Measurements from ENCODE around the gene ATG7.

- no peak for TF ChIP-seq CTCF (IDR thresholded peaks at IDR 0.05)
- TF ChIP-seq POLR2A (IDR thresholded peaks at IDR 0.05): no peak
Measured at GRCh38 chr3:11534011-11534792, 262.0 kb downstream of the ATG7 start.

All from heart left ventricle (tissue), 13 donors.